Measurements from ENCODE around the gene ZSWIM1. TPM values are rescaled to one million over a fixed set of nuclear protein-coding genes. Genes with fewer than 3 reads are reported as not detected.

Gene ZSWIM1
- total and polyA plus RNA-seq, 2 of the 13 experiments (the other 11 are each of a cell fraction or from before 2014, with no cell fraction given): 9.5 to 11.7 TPM

- TF ChIP-seq, protein P1, sequence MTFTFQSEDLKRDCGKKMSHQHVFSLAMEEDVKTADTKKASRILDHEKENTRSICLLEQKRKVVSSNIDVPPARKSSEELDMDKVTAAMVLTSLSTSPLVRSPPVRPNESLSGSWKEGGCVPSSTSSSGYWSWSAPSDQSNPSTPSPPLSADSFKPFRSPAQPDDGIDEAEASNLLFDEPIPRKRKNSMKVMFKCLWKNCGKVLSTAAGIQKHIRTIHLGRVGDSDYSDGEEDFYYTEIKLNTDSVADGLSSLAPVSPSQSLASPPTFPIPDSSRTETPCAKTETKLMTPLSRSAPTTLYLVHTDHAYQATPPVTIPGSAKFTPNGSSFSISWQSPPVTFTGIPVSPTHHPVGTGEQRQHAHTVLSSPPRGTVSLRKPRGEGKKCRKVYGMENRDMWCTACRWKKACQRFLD (CRISPR knock-in tag; IDR thresholded peaks at IDR 0.05; ENCODE audit: borderline replicate concordance): no peak
- TF ChIP-seq ZBTB7A (CRISPR knock-in tag; IDR thresholded peaks at IDR 0.05) (0 out of 2 replicates have a peak, but pooled peaks have one; percentile 33), ZNF335 (CRISPR knock-in tag; IDR thresholded peaks at IDR 0.05) (no peak), ZNF234 (CRISPR knock-in tag; conservative IDR thresholded peaks at IDR 0.05) (no peak), ZNF674 (CRISPR knock-in tag; IDR thresholded peaks at IDR 0.05; ENCODE audit: low read depth) (no peak), AGO1 (IDR thresholded peaks at IDR 0.05; ENCODE audit: low read depth, low read length, poor library complexity, severe bottlenecking) (no peak), ZNF720 (CRISPR knock-in tag; IDR thresholded peaks at IDR 0.05) (no peak), TEAD2 (CRISPR knock-in tag; IDR thresholded peaks at IDR 0.05) (no peak), SCMH1 (CRISPR knock-in tag; IDR thresholded peaks at IDR 0.05; ENCODE audit: borderline replicate concordance) (no peak), MAFG (CRISPR knock-in tag; IDR thresholded peaks at IDR 0.05) (no peak), ZC3H13 (CRISPR knock-in tag; IDR thresholded peaks at IDR 0.05) (no peak), U2AF1 (optimal IDR thresholded peaks at IDR 0.05; ENCODE audit: low read depth, low read length) (no peak), HNF4G (IDR thresholded peaks at IDR 0.05; ENCODE audit: borderline replicate concordance, low read depth, low read length) (peak; percentile 39; the same call in 1 of the 2 replicates), HNF4G (CRISPR knock-in tag; IDR thresholded peaks at IDR 0.05; ENCODE audit: borderline replicate concordance, low read depth) (no peak), FOXK1 (CRISPR knock-in tag; IDR thresholded peaks at IDR 0.05; ENCODE audit: borderline replicate concordance, low read depth) (no peak), PAXIP1 (CRISPR knock-in tag; conservative IDR thresholded peaks at IDR 0.05) (peak; percentile 71), SMYD3 (CRISPR knock-in tag; IDR thresholded peaks at IDR 0.05) (0 out of 2 replicates have a peak, but pooled peaks have one; percentile 24), ZKSCAN5 (CRISPR knock-in tag; IDR thresholded peaks at IDR 0.05) (no peak), SP140L (CRISPR knock-in tag; IDR thresholded peaks at IDR 0.05; ENCODE audit: borderline replicate concordance) (no peak), CBX5 (CRISPR knock-in tag; IDR thresholded peaks at IDR 0.05; ENCODE audit: borderline replicate concordance) (no peak), KDM1A (CRISPR knock-in tag; IDR thresholded peaks at IDR 0.05) (peak; percentile 38; the same call in 1 of the 2 replicates), ZSCAN31 (CRISPR knock-in tag; IDR thresholded peaks at IDR 0.05; ENCODE audit: low read depth) (0 out of 2 replicates have a peak, but pooled peaks have one; percentile 40), MEIS2 (CRISPR knock-in tag; IDR thresholded peaks at IDR 0.05) (0 out of 2 replicates have a peak, but pooled peaks have one; percentile 20)
- TF ChIP-seq, protein P2, sequence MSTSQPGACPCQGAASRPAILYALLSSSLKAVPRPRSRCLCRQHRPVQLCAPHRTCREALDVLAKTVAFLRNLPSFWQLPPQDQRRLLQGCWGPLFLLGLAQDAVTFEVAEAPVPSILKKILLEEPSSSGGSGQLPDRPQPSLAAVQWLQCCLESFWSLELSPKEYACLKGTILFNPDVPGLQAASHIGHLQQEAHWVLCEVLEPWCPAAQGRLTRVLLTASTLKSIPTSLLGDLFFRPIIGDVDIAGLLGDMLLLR (CRISPR knock-in tag; IDR thresholded peaks at IDR 0.05): no peak
- TF ChIP-seq, protein P3, sequence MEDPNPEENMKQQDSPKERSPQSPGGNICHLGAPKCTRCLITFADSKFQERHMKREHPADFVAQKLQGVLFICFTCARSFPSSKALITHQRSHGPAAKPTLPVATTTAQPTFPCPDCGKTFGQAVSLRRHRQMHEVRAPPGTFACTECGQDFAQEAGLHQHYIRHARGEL (CRISPR knock-in tag; IDR thresholded peaks at IDR 0.05): no peak
Observed at GRCh38 chr20:45861221-45862075, 19.6 kb upstream of the ZSWIM1 start (continued).
